HG02884 (cell line): Measurements from ENCODE around the gene VPS8.
"Not testable (repeated sequence)": the region's sequence is repeated elsewhere in the genome, so short reads cannot be mapped to it uniquely, and the experiment has no call there.

ENCODE experiments used
- ATAC-seq: cut with Tn5 transposase; IDR thresholded peaks from one replicate; pipeline ENCODE4 v1.9.1; 2021; ENCODE audit warnings: mild to moderate bottlenecking, moderate library complexity; ENCODE audit not compliant: unreplicated experiment

Gene VPS8

DNA sequence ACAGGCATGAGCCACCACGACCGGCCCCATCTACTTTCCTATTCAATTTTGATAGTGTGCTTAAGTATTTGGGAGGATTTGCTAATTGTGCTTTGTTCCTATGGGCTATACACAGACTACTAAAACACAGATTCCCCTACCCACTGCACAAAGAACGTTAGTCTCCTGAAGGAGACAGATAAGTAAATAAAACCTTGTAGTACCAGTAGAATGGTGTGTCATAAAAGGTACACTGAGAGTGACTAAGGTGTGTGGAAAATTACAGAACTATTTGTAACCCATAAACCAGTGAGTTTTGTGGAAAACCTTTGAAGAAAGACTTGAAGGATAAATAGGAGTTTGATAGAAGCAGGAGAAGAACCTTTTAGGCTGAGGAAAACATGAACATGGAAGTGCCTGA is 158.2 kb downstream of the VPS8 start:
- ATAC-seq, result no peak

- ATAC-seq, result no peak
Measured at GRCh38 chr3:184977796-184978195, 165.8 kb downstream of the VPS8 start.

GRCh38 chr3:184981071-184981470 is 169.1 kb downstream of the VPS8 start:
- no peak for ATAC-seq

DNA sequence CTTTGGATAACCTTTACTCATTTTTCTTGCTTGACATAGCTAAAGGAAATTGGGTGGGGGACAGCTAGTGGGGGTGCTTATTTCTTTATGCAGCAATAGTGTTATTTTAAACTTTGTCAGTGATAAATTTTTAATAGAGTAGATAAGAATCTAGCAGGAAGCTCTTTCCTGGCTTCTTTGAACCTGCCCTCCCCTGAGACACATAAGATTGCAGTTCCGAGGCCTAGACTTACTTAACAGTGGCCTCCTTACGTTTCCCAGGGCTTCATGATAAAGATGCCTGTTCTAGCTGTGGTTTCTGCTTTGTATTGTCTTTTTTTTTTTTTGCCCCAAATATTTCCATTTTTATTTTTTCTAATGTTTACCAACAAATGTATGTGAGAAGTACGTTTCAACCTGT is 170.1 kb downstream of the VPS8 start:
- no peak for ATAC-seq

DNA sequence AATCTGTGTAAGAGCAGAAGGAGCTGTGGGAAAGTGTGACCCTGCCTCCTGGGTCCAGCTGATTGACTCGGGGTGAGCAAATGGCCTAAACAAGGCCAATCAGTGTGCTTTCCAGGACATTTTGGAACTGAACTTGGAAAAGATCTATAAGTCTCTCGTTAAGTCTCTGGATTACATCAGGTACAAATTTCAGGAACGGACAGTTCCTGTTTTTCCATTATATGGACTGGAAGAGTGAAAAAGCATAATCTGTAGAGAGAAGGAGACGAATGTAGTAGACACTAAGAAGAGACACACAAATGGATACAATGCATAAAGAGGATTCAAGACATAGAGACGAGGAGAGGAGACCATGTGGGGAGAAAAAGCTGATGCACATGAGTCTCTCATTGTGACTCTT is 173.6 kb downstream of the VPS8 start:
- ATAC-seq, result no peak

GRCh38 chr3:184986366-184986889 is 174.5 kb downstream of the VPS8 start:
- no peak for ATAC-seq

DNA sequence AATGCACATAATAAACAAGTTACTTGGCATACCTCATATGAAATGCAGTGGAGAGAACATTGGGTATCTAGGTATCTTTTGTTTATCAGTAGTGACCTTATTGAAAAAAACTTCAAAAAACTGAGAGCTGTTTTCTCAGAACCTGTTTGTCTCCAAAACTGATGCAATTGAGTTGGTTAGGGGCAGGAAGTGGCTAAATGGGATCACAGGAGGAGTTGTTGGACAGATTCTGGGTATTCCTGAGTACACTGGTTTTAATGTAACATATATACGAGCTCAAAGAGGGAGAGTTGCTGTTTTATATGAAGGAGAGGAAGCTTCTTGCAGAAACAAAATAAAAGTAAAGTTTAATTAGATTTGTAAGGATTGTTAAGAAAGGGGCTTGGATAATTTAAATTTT is 181.4 kb downstream of the VPS8 start:
- ATAC-seq, result no peak

GRCh38 chr3:185003876-185004275 is 191.9 kb downstream of the VPS8 start:
- not testable (repeated sequence) for ATAC-seq

- no peak for ATAC-seq
Measured at GRCh38 chr3:185009650-185010049, 197.7 kb downstream of the VPS8 start.

DNA sequence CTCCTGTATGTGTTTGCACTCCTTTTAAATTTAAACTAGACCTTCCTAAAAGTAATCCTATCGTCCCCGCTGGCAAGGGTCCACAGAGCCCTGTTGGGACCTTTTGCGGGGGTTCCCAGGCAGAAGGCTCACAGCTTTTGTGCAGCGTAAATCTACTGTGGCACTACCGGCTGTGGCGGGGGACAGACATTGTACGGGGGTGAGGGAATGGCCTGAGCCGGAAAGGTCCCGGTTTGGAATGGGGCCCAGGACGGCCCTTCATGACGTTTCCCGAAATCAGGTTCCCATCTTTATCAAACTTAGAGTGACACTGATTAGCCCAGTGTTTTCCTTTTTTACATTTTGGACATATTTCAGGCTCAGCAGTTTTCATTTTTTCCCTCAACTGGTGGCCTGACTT is 205.6 kb downstream of the VPS8 start:
- not testable (repeated sequence) for ATAC-seq

GRCh38 chr3:185017996-185018395 is 206.0 kb downstream of the VPS8 start:
- not testable (repeated sequence) for ATAC-seq

DNA sequence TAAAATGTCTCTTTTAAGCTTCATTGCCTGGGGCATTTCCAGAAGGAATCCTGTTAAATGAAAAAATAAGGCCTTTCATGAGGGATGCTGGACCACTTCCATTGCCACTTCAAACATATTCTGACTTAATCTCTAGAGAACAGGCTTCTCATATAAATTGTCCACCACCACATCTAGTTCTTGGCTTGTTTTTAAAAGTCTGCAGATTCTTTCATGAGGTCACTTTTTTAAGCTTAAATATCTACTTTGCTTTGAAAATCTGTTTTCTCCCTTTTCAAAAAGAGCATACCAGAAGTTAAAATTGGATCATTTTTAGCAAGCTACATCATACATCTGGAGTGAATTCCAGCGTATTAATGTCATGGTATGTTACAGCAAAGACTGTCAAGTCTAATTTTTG is 209.3 kb downstream of the VPS8 start:
- no peak for ATAC-seq

DNA sequence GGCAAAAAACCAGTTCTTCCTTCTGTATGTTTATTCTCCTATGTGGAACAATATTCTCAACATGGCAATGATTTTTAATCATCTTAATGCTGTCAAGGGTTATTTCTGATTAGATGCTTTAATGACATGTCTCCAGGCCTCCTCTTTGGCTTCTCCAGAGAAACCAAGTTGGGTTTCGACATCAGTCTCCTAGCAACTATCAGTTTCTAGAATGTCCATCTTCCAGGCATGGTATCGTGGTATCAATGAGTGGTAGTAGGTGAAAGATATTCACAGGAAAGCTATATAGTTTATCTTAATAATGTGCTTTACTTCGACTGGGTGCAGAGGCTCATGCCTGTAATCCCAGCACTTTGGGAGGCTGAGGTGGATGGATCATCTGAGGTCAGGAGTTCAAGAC is 212.4 kb downstream of the VPS8 start:
- ATAC-seq, result no peak

- no peak for ATAC-seq
Measured at GRCh38 chr3:185024966-185025365, 213.0 kb downstream of the VPS8 start.

- ATAC-seq, result no peak
Measured at GRCh38 chr3:185028121-185028520, 216.2 kb downstream of the VPS8 start.

- no peak for ATAC-seq
Measured at GRCh38 chr3:185029086-185029485, 217.1 kb downstream of the VPS8 start.

DNA sequence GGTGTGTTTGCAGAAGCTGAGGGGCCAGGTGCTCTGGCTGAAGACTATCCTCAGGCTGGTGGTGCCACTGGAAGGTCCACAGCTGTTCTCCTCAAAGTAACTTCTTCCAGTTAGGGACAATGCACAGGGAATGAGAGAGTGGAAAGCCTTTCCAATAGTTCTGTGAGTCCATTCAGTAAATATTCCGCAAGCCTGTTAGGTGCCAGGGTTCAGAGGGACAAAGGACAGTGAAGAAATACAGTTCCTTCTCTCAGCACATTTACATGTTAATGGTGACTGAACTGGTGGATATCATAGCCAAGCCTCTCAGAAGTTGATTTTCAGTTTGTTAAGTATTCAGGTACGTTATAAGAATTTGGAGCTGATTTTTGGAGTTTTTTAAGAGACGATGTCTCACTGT is 218.4 kb downstream of the VPS8 start:
- no peak for ATAC-seq

DNA sequence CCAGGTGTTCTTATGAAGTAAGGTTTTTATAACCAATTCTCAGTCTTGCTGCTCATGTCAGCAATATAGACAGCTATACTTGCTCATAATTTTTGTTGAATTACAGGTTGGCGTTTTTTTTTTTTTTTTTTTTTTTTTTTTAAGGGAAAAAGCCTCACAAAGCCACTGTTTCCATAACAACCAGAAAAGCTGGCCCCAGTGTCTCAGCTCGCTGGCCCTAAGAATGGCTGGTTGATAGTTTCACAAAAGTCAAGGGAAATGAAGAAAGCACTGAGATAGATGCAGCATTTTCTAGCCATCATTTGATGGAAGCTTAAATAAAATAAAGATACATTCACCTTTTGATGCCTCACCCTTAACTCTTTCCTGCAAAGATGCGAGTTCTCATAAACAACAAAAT is 219.0 kb downstream of the VPS8 start:
- no peak for ATAC-seq

GRCh38 chr3:185037801-185038200 is 225.8 kb downstream of the VPS8 start:
- no peak for ATAC-seq

DNA sequence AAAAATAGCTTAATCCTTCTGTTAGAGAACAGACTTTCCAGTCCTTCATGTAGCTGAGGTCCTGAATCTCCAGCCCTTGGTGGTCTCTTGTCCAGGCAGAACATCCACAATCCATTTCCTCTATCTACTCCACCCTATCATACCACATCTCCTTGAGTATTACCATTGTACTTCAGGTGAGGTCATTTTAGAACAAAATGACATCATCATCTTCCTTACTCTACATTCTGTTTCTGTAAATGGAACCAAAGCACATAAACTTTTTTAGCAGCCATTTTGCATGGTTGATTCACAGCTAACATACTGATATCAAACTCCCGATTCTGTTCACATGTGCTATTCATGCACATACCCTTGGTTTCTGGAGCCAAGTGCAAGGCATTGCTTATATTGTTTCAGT is 228.5 kb downstream of the VPS8 start:
- no peak for ATAC-seq

DNA sequence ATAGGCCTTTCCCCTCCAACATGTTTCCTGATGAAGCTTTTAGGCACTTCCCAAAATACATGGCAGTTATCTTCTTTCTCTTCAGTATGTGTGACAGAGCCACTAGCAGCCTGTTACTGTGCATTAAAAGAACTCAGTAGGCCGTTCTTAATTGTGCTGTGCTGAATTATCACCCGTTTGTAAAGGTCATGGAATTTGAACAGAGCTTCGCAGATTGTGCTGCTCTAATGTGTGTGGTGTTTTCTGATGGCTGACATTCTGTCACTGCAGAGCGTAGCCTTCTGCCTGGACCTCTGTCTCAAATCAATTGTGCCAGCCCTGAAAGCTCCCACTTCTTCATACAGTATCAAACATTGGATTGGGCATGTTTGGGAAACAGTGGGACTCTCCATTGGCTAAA is 229.6 kb downstream of the VPS8 start:
- no peak for ATAC-seq

DNA sequence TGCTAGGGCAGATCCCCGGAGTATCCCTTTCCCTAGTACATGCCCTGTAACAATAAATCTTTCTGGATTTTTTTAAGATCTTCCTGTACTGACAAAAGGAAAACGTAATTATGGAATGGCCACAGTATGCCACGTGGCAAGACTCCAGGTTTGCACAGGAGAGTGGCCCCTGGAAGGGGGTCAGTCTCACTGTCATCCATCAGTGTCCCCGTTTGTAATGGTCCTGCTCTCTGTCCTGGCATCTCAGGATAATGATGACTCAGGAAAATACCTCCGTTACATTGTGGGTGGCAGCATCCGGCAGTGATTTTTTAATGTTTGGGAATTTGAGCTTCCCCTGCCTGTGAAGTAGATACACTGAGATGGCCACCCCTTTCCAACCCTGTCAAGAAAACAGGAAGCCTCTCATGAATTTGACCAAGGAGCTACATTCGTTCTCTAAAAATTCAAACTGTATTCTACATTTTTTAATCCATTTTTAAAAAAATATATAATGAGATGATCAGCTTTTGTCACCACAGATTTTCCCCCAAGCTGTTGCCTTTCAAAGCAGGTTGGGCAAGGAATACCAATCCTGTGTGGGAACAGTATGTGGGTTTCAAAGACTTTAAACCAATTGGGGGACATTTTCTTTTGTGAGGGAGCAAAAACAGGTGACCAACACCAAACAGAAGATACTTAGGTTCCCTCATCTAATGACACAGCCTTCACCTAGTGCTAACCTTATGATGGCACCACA is 230.5 kb downstream of the VPS8 start:
- ATAC-seq, result no peak

DNA sequence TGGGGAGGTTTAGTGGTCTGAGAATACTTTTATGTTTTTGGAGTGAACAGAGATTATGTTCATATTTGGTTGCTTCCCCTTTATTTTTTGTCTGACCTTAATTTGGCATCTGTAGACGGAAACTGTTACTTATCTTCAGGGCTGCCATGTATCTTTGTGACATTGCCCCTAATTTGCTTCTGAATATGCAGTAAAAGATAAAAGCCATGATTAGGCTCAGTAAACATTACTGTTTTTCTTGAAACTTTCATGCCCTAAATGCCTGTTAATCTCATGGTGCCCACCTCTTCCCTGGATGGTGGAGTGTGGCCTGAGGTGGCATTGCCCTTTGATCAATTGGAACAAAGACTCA is 234.2 kb downstream of the VPS8 start:
- ATAC-seq, result no peak
